ENCODE results near the gene ASIC4. TPM values are rescaled to one million over a fixed set of nuclear protein-coding genes. Genes with fewer than 3 reads are reported as not detected.

ASIC4 gene
- total RNA-seq, 1 donor from 2014 or later = 0.55 TPM

- no peak for TF ChIP-seq CTCF (IDR thresholded peaks at IDR 0.05)
- intact Hi-C loops (cut with DNase I) = loop anchor here (10.0 kb wide), 1 partner anchor 118 kb away; no protein-coding TSS in a partner anchor
- no peak for ATAC-seq
- no peak for DNase-seq
- no peaks in the 10 kb centered on the region for H3K36me3 ChIP-seq
- no peak overlapping the region for H3K4me3 ChIP-seq
- peaks cover 10% of the 10 kb centered on the region for H3K4me1 ChIP-seq
- H3K27me3 ChIP-seq = peaks cover 93% of the 10 kb centered on the region
- H3K27ac ChIP-seq = no peak overlapping the region
- H3K9me3 ChIP-seq = no peaks in the 10 kb centered on the region
Measured at GRCh38 chr2:219522111-219523030, 8.1 kb downstream of the ASIC4 start.

- intact Hi-C loops (cut with DNase I) = loop anchor here (10.0 kb wide), 1 partner anchor 118 kb away; no protein-coding TSS in a partner anchor
- no peak for DNase-seq
- no peaks in the 10 kb centered on the region for H3K36me3 ChIP-seq
- no peak for ATAC-seq
- no peaks in the 10 kb centered on the region for H3K9me3 ChIP-seq
- peaks cover 10% of the 10 kb centered on the region for H3K4me1 ChIP-seq
- H3K4me3 ChIP-seq = no peak overlapping the region
- no peak for TF ChIP-seq CTCF (IDR thresholded peaks at IDR 0.05)
- H3K27me3 ChIP-seq = peaks cover 94% of the 10 kb centered on the region
- H3K27ac ChIP-seq = no peak overlapping the region
Measured at GRCh38 chr2:219523031-219523671, 8.9 kb downstream of the ASIC4 start.

DNA sequence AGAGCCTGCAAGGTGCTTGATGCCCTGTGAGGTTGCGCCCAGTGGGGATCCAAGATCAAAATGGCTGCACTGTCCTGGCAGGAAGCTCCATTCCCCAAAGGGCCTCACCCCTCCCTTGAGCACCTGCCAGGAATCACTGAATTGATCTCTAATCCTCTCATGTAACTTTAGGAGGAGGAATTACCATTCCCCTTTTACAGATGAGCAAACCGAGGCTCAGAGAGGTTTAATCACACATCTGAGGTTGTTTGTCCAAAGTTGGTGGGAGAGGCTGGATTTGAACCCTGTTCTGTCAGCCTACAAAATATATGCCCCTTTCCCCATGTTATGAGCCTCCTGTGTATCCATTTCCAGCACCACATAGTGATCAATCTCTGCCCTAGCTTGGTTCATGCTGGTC, 10.5 kb downstream of the ASIC4 start:
- no peaks in the 10 kb centered on the region for H3K36me3 ChIP-seq
- peaks cover 96% of the 10 kb centered on the region for H3K27me3 ChIP-seq
- TF ChIP-seq CTCF (IDR thresholded peaks at IDR 0.05) = no peak
- H3K27ac ChIP-seq = no peak overlapping the region
- H3K9me3 ChIP-seq = no peaks in the 10 kb centered on the region
- no peak overlapping the region for H3K4me3 ChIP-seq
- intact Hi-C loops (cut with DNase I) = loop anchor here (10.0 kb wide), 1 partner anchor 120 kb away; no protein-coding TSS in a partner anchor
- ATAC-seq (no peak), DNase-seq (no peak)
- peaks cover 10% of the 10 kb centered on the region for H3K4me1 ChIP-seq

DNA sequence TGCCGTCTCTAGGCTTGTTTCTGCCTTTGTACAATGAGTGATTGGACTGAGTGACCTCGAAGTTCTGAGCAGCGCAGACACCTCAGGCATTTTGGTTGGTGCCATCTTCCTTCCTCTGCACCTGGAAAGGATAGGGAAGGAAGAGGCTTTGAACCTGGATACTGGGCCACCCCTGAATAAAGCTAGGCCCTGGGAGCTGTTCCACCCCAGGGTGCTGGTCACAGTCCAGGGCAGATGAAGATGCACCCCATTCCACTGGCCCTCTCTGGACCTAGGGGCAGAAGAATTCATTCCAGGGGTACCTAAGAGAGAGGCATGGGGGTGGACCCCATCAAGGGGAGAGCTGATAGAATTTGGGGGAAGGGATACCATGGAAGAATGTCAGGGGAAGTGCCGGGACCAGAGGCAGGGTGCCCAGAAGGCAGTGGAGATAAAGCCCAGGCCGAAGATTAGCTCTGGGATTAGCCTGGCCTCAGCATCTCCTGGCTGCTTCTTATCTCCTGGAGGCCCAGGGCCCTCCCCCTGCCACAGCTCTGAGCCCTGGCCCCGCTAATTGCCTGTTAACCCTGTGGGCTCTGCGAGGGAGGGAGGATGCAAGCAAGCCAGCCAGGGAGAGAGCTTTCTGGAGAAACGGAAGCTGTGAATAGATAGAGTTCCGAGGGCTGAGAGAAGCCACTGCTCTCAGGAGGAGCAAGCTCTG, 11.4 kb downstream of the ASIC4 start:
- no peaks in the 10 kb centered on the region for H3K36me3 ChIP-seq
- H3K4me1 ChIP-seq = peaks cover 10% of the 10 kb centered on the region
- peaks cover 91% of the 10 kb centered on the region for H3K27me3 ChIP-seq
- DNase-seq (no peak), ATAC-seq (no peak)
- intact Hi-C loops (cut with DNase I) = loop anchor here (10.0 kb wide), 1 partner anchor 121 kb away; no protein-coding TSS in a partner anchor
- no peaks in the 10 kb centered on the region for H3K9me3 ChIP-seq
- TF ChIP-seq CTCF (IDR thresholded peaks at IDR 0.05) = no peak
- H3K27ac ChIP-seq = no peak overlapping the region
- H3K4me3 ChIP-seq = no peak overlapping the region

DNA sequence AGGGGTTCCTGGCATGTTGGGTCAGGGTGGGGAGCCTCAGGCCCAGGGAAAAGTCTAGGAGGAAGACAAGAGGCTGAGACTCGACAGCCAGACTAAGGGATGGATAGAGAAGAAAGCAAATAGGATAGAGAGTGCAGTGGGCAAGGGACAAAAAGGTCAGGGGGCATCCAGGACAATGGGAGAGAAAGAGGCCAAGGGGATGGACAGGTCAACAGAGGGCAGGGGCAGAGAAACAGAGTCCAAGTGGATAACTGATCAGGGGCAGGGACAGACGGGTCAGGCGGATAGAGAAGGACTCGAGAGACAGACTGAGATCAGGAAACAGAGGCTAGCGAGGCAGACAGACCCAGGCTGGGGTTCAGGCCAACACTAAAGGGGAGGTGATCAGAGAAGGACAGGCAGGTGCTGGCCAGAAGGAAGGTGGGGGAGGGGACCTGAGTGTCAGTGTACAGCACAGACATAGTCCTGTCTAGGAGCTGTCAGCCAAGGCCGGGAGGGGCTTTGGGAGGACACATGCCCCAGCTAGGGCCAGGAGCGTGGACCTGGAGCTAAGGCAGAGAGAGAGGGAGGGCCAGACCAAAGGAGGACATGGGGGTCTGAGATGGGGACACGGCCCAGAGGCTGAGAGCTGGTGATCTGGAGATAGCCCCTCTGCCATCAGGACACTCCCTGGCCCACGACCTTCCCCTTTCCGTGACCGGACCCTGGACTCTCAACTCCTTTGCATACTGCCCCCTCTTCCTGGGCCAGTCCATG, 12.2 kb downstream of the ASIC4 start:
- H3K27me3 ChIP-seq = peaks cover 83% of the 10 kb centered on the region
- H3K36me3 ChIP-seq = no peaks in the 10 kb centered on the region
- H3K4me3 ChIP-seq = no peak overlapping the region

More for the DNA sequence above, 12.2 kb downstream of the ASIC4 start:
- DNase-seq (no peak), ATAC-seq (no peak)
- TF ChIP-seq CTCF (IDR thresholded peaks at IDR 0.05) = no peak
- intact Hi-C loops (cut with DNase I) = loop anchor here (10.0 kb wide), 1 partner anchor 122 kb away; no protein-coding TSS in a partner anchor
- Histone ChIP-seq H3K9me3 (no peaks in the 10 kb centered on the region), H3K27ac (no peak overlapping the region), H3K4me1 (peaks cover 10% of the 10 kb centered on the region)

Measured in upper lobe of right lung (tissue), 1 donor.